Activated CD8-positive, alpha-beta memory T cell treated with anti-CD3 and anti-CD28 coated beads for 4 hours (primary cell): ENCODE measurements around the gene PAQR4.

ENCODE experiments used
- DNase-seq, 2 donors: peaks; one replicate each; pipeline ENCODE4 v3.0.0-alpha.2; 2020; ENCODE audit warnings: low read depth in 2 of 2

Gene PAQR4

GRCh38 chr16:3021449-3022207 lies 52.5 kb downstream of the PAQR4 start:
- peak; percentile 73 to 77 for DNase-seq

- DNase-seq, result peak; percentile 84
Observed at GRCh38 chr16:3022208-3022683, 53.1 kb downstream of the PAQR4 start.

GRCh38 chr16:3022684-3023414 lies 53.7 kb downstream of the PAQR4 start:
- no peak for DNase-seq
